ENCODE results near the gene SNIP1. TPM values are rescaled to one million over a fixed set of nuclear protein-coding genes. Genes with fewer than 3 reads are reported as not detected.

SNIP1 gene
- total RNA-seq, 3 donors from 2014 or later, result 16.8 to 22.5 (median 21.3) TPM

- H3K9me3 ChIP-seq, result no peaks in the 10 kb centered on the region
- DNase-seq (peak; percentile 79 to 89 (median 84)), ATAC-seq (peak; percentile 86)
- TF ChIP-seq CTCF (IDR thresholded peaks at IDR 0.05), result no peak
- intact Hi-C loops (cut with DNase I, micrococcal nuclease), result no loop called here
- no peaks in the 10 kb centered on the region for H3K36me3 ChIP-seq (ENCODE audit: low read depth)
- H3K4me3 ChIP-seq, result no peak within 1 kb of the TSS
- H3K4me1 ChIP-seq (ENCODE audit: low read depth), result peaks cover 18% of the 10 kb centered on the region
These were observed 2.7 kb upstream of the SNIP1 start, which contains the start of gene DNALI1 for GRCh38 chr1:37556712-37557196. TSS of gene DNALI1 (plus strand) at chr1:37556940. CDS start at chr1:37556995, 55 bp downstream.

- ATAC-seq (no peak), DNase-seq (no peak)
- no peak for TF ChIP-seq CTCF (IDR thresholded peaks at IDR 0.05)
- Histone ChIP-seq H3K4me1 (ENCODE audit: low read depth) (peaks cover 21% of the 10 kb centered on the region), H3K9me3 (no peaks in the 10 kb centered on the region), H3K36me3 (ENCODE audit: low read depth) (no peaks in the 10 kb centered on the region), H3K4me3 (peak overlapping the region; percentile 91)
- intact Hi-C loops (cut with DNase I, micrococcal nuclease), result no loop called here
These were observed 531 bp downstream of the SNIP1 start for GRCh38 chr1:37553598-37553926.

- H3K4me3 ChIP-seq, result no peak overlapping the region
- no peaks in the 10 kb centered on the region for H3K9me3 ChIP-seq
- peaks cover 16% of the 10 kb centered on the region for H3K4me1 ChIP-seq (ENCODE audit: low read depth)
- intact Hi-C loops (cut with DNase I, micrococcal nuclease), result no loop called here
- no peak for TF ChIP-seq CTCF (IDR thresholded peaks at IDR 0.05)
- no peaks in the 10 kb centered on the region for H3K36me3 ChIP-seq (ENCODE audit: low read depth)
- ATAC-seq (no peak), DNase-seq (no peak)
These were observed 4.8 kb downstream of the SNIP1 start for GRCh38 chr1:37549341-37549740.

- no peak for ATAC-seq
- H3K4me3 ChIP-seq, result no peak overlapping the region
- no peak for DNase-seq
- intact Hi-C loops (cut with DNase I, micrococcal nuclease), result no loop called here
- no peaks in the 10 kb centered on the region for H3K9me3 ChIP-seq
- H3K36me3 ChIP-seq (ENCODE audit: low read depth), result no peaks in the 10 kb centered on the region
- no peaks in the 10 kb centered on the region for H3K4me1 ChIP-seq (ENCODE audit: low read depth)
- no peak for TF ChIP-seq CTCF (IDR thresholded peaks at IDR 0.05)
These were observed 9.1 kb downstream of the SNIP1 start for GRCh38 chr1:37545019-37545418.

GRCh38 chr1:37544530-37544929, 9.6 kb downstream of the SNIP1 start:
- DNase-seq (no peak), ATAC-seq (no peak)
- H3K9me3 ChIP-seq, result no peaks in the 10 kb centered on the region
- no peaks in the 10 kb centered on the region for H3K4me1 ChIP-seq (ENCODE audit: low read depth)
- TF ChIP-seq CTCF (IDR thresholded peaks at IDR 0.05), result no peak
- intact Hi-C loops (cut with DNase I, micrococcal nuclease), result no loop called here
- H3K36me3 ChIP-seq (ENCODE audit: low read depth), result no peaks in the 10 kb centered on the region
- no peak overlapping the region for H3K4me3 ChIP-seq
